H1 (cell line): ENCODE data around the gene OR11H6. TPM values are rescaled to one million over a fixed set of nuclear protein-coding genes. Genes with fewer than 3 reads are reported as not detected.

Experiments
- CTCF ChIA-PET: fragments of 300-600 bp; sonication (Branson Sonifier 250); formaldehyde crosslinking; loops from one replicate; lab custom pipeline; 2021; ENCODE audit not compliant: partially characterized antibody; lab: Charles Lee
- POLR2A ChIA-PET: fragments of 300-600 bp; sonication (Branson Sonifier 250); formaldehyde crosslinking; loops from one replicate; lab custom pipeline; 2021; ENCODE audit warnings: inconsistent platforms; ENCODE audit not compliant: partially characterized antibody; lab: Charles Lee
- DNase-seq, 2 experiments: peaks; one replicate each; pipeline versions ENCODE4 v3.0.0 to v3.0.0-alpha.2; 2010 to 2022; ENCODE audit warnings: low spot score in 2 of 2, low read depth in 1 of 2, mixed read lengths in 1 of 2
- FAIRE-seq: peaks from 2 replicates; lab custom pipeline; 2011; peaks lifted over from hg19 to GRCh38; lab: Jason Lieb, UNC
- H2AFZ ChIP-seq: 2 replicates; pipeline ENCODE4 v1.8.1; 2012; ENCODE audit warnings: low read length, inconsistent platforms
- H2AK5ac ChIP-seq: 2 replicates; pipeline ENCODE4 v1.6.1; 2013; ENCODE audit warnings: low read depth, low read length
- H2BK120ac ChIP-seq: replicated peaks from 2 replicates; pipeline ENCODE3; 2013; ENCODE audit warnings: low read depth, low read length, inconsistent platforms
- H2BK12ac ChIP-seq: 2 replicates; pipeline ENCODE4 v1.6.1; 2013; ENCODE audit warnings: low read depth, low read length
- H2BK15ac ChIP-seq: 2 replicates; pipeline ENCODE4 v1.6.1; 2013; ENCODE audit warnings: low read length
- H2BK20ac ChIP-seq: 2 replicates; pipeline ENCODE4 v1.6.1; 2013; ENCODE audit warnings: low read length
- H2BK5ac ChIP-seq: 2 replicates; pipeline ENCODE4 v1.6.1; 2013; ENCODE audit warnings: low read depth, low read length
- H3K14ac ChIP-seq: 2 replicates; pipeline ENCODE4 v1.6.1; 2013; ENCODE audit warnings: inconsistent platforms; ENCODE audit not compliant: insufficient read length
- H3K18ac ChIP-seq: 2 replicates; pipeline ENCODE4 v1.6.1; 2013; ENCODE audit warnings: low read length; ENCODE audit errors: extremely low read depth
- H3K23ac ChIP-seq: 2 replicates; pipeline ENCODE4 v1.6.1; 2013; ENCODE audit warnings: inconsistent platforms; ENCODE audit not compliant: insufficient read length
- H3K23me2 ChIP-seq: 2 replicates; pipeline ENCODE4 v1.6.1; 2013; ENCODE audit warnings: low read depth, low read length
- H3K27ac ChIP-seq: 2 replicates; pipeline ENCODE4 v1.6.1; 2011; ENCODE audit warnings: low read depth, low read length, inconsistent platforms
- H3K27me3 ChIP-seq, 4 experiments: replicated peaks in 1 of 4; 1 replicate in 1 of 4; 2 replicates in 3 of 4; pipeline versions ENCODE4 v1.6.1 to v1.8.1; 2011 to 2013; ENCODE audit warnings: low read length in 3 of 4, mild to moderate bottlenecking in 3 of 4, inconsistent platforms in 2 of 4, mixed read lengths in 2 of 4, moderate library complexity in 1 of 4; ENCODE audit not compliant: control insufficient read depth in 3 of 4, insufficient read depth in 3 of 4; ENCODE audit errors: extremely low read depth in 1 of 4
- H3K36me3 ChIP-seq, 4 experiments: 2 replicates each; pipeline versions ENCODE4 v1.6.1 to v1.8.1; 2011 to 2013; ENCODE audit warnings: mild to moderate bottlenecking in 4 of 4, low read length in 3 of 4, moderate library complexity in 2 of 4, control low read depth in 1 of 4, inconsistent platforms in 1 of 4; ENCODE audit not compliant: insufficient read depth in 4 of 4, control insufficient read depth in 2 of 4
- H3K4ac ChIP-seq: replicated peaks from 2 replicates; pipeline ENCODE3; 2013; ENCODE audit warnings: low read length, low read depth, mixed read lengths, inconsistent platforms; ENCODE audit not compliant: insufficient read length
- H3K4me1 ChIP-seq, 4 experiments: replicated peaks in 1 of 4; 1 replicate in 1 of 4; 2 replicates in 3 of 4; pipeline versions ENCODE4 v1.6.1 to v1.8.1; 2011 to 2013; ENCODE audit warnings: low read length in 3 of 4, inconsistent platforms in 2 of 4, mixed read lengths in 1 of 4; ENCODE audit not compliant: insufficient read depth in 4 of 4, control insufficient read depth in 3 of 4
- H3K4me2 ChIP-seq, 2 experiments: 2 replicates each; pipeline versions ENCODE4 v1.6.1 to v1.8.1; 2011 to 2013; ENCODE audit warnings: low read depth in 2 of 2, low read length in 2 of 2, control low read depth in 1 of 2, inconsistent platforms in 1 of 2, mild to moderate bottlenecking in 1 of 2; ENCODE audit not compliant: insufficient read depth in 1 of 2
- H3K4me3 ChIP-seq, 4 experiments: fragments of 200-600, 300-600 bp in 1 of 4; sonication (generic), shearing (Covaris generic), sonication (Bioruptor Twin) in 1 of 4; 2 replicates each; pipeline versions ENCODE4 v1.5.1 to v1.8.1; 2011 to 2016; ENCODE audit warnings: low read length in 4 of 4, low read depth in 3 of 4, control low read depth in 2 of 4, inconsistent platforms in 2 of 4, mild to moderate bottlenecking in 2 of 4, mixed read lengths in 1 of 4, moderate library complexity in 1 of 4; ENCODE audit not compliant: insufficient read depth in 2 of 4; ENCODE audit errors: extremely low read depth in 1 of 4
- H3K56ac ChIP-seq: replicated peaks from 2 replicates; pipeline ENCODE3; 2013; ENCODE audit warnings: low read depth, mild to moderate bottlenecking, mixed read lengths, low read length, inconsistent platforms; ENCODE audit not compliant: insufficient read length
- H3K79me1 ChIP-seq: 2 replicates; pipeline ENCODE4 v1.6.1; 2013; ENCODE audit warnings: low read depth, low read length, control low read depth
- H3K79me2 ChIP-seq, 2 experiments: 2 replicates each; pipeline versions ENCODE4 v1.6.1 to v1.8.1; 2012 to 2013; ENCODE audit warnings: low read length in 2 of 2, mild to moderate bottlenecking in 2 of 2, inconsistent platforms in 1 of 2; ENCODE audit not compliant: insufficient read depth in 2 of 2, control insufficient read depth in 1 of 2
- H3K9ac ChIP-seq, 4 experiments: replicated peaks in 1 of 4; 1 replicate in 1 of 4; 2 replicates in 3 of 4; pipeline versions ENCODE4 v1.6.1 to v1.8.1; 2011 to 2013; ENCODE audit warnings: low read depth in 3 of 4, low read length in 3 of 4, control low read depth in 2 of 4, mild to moderate bottlenecking in 2 of 4, moderate library complexity in 2 of 4, inconsistent platforms in 1 of 4; ENCODE audit errors: extremely low read depth in 1 of 4
- H3K9me3 ChIP-seq, 2 experiments: 2 replicates each; pipeline versions ENCODE4 v1.6.1 to v1.8.1; 2012 to 2013; ENCODE audit warnings: mild to moderate bottlenecking in 2 of 2, moderate library complexity in 2 of 2, control low read depth in 1 of 2, inconsistent platforms in 1 of 2, low read depth in 1 of 2, low read length in 1 of 2, mixed read lengths in 1 of 2; ENCODE audit not compliant: insufficient read depth in 2 of 2
- H4K20me1 ChIP-seq, 2 experiments: replicated peaks in 1 of 2; 2 replicates each; pipeline versions ENCODE3 to v1.8.1; 2011 to 2013; ENCODE audit warnings: inconsistent platforms in 2 of 2, low read length in 2 of 2, mild to moderate bottlenecking in 1 of 2; ENCODE audit not compliant: insufficient read depth in 2 of 2, control insufficient read depth in 1 of 2
- H4K5ac ChIP-seq: 2 replicates; pipeline ENCODE4 v1.6.1; 2013; ENCODE audit warnings: low read length, low read depth, mixed read lengths, inconsistent platforms; ENCODE audit not compliant: insufficient read length
- H4K8ac ChIP-seq: 2 replicates; pipeline ENCODE4 v1.8.0; 2013; ENCODE audit warnings: mild to moderate bottlenecking, moderate library complexity, low read length, inconsistent platforms; ENCODE audit not compliant: insufficient read depth; ENCODE audit errors: extremely low read depth
- H4K91ac ChIP-seq: replicated peaks from 2 replicates; pipeline ENCODE3; 2013; ENCODE audit warnings: low read length, mixed read lengths, inconsistent platforms; ENCODE audit not compliant: insufficient read length
- BCL11A ChIP-seq, 2 experiments: IDR thresholded peaks; one replicate each; pipeline ENCODE4 v1.6.1; 2011; ENCODE audit warnings: low read depth in 2 of 2, low read length in 2 of 2, mild to moderate bottlenecking in 2 of 2
- CHD2 ChIP-seq: IDR thresholded peaks from 2 replicates; pipeline ENCODE4 v1.6.1; 2012; ENCODE audit warnings: low read length, improper control_type of control experiment
- GABPA ChIP-seq: IDR thresholded peaks from 2 replicates; pipeline ENCODE4 v1.6.1; 2011; ENCODE audit warnings: mild to moderate bottlenecking, low read length, moderate library complexity, borderline replicate concordance; ENCODE audit not compliant: insufficient read depth
- JUND ChIP-seq: IDR thresholded peaks from 2 replicates; pipeline ENCODE4 v1.6.1; 2011; ENCODE audit warnings: mild to moderate bottlenecking, improper control_type of control experiment, low read length
- KDM4A ChIP-seq: IDR thresholded peaks from one replicate; pipeline ENCODE4 v1.7.1; 2012; ENCODE audit warnings: low read depth, mild to moderate bottlenecking, moderate library complexity, low read length, inconsistent platforms; ENCODE audit not compliant: severe bottlenecking
- MAX ChIP-seq: IDR thresholded peaks from 2 replicates; pipeline ENCODE4 v1.6.1; 2012; ENCODE audit warnings: inconsistent platforms
- SP2 ChIP-seq: IDR thresholded peaks from 2 replicates; pipeline ENCODE4 v1.6.1; 2012; ENCODE audit warnings: mild to moderate bottlenecking, low read length, inconsistent platforms
- WGBS, 2 experiments: shearing (Covaris generic) in 1 of 2; methylation state at CpG; one replicate each; pipeline versions ENCODE4 v1.1.6 to v1.1.7; 2013 to 2015; ENCODE audit warnings: low lambda C conversion rate in 2 of 2, mixed read lengths in 2 of 2, inconsistent platforms in 1 of 2, low coverage in 1 of 2, missing lambda C conversion rate in 1 of 2; ENCODE audit not compliant: insufficient replicate concordance in 2 of 2, insufficient coverage in 1 of 2, insufficient read length in 1 of 2; ENCODE audit errors: extremely low coverage in 1 of 2, missing lambda C conversion rate in 1 of 2; 5-methylcytosine and 5-hydroxymethylcytosine counted together
- polyA plus RNA-seq, 7 experiments: library from polyadenylated mRNA; depleted of rRNA in 3 of 7; stranded (reverse) in 5 of 7; unstranded in 2 of 7; fragments of >200 nt in 5 of 7; fragments of 200-250 nt in 2 of 7; gene quantifications; 1 replicate in 5 of 7; 2 replicates in 1 of 7; 4 replicates in 1 of 7; pipeline versions ENCODE4 v1.2.1 to v1.2.3, GENCODE V29; 2011 to 2013; ENCODE audit warnings: missing spikeins in 2 of 7, mixed read lengths in 2 of 7
- total RNA-seq: library from RNA; stranded (reverse); fragmentation: NEBNext Ultra II Directional; extraction: Animal tissue kit (Norgen Biotek cat#: 25700); gene quantifications from 2 replicates; pipeline ENCODE4 v1.2.1, GENCODE V29; 2021

Gene OR11H6
- total and polyA plus RNA-seq, 2 of the 8 experiments (the other 6 are each of a cell fraction or from before 2014, with no cell fraction given) = not detected

DNA sequence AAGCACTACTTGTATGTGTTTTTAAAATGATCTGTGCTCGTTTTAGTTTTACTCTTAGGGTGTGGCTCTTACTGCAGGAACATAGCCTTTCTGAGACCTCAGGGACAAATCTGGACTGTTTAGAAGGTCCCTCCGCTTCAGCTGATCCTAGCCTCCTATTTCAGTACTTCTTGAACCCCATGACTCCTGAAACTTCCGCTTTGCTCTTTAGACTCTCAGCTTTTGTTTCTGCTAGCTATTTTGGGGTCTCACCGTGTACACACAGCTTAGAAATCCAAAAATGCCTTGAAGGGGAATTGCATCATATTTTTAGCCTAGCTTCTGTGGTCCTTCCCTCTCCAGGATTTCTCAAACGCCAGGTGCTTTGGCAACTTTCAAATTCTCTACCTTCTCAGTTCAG is 24.5 kb upstream of the OR11H6 start:
- no peak overlapping the region for H2AFZ ChIP-seq
- H3K4me1 ChIP-seq = no peaks in the 10 kb centered on the region
- no peaks in the 10 kb centered on the region for H3K23me2 ChIP-seq
- ChIA-PET CTCF (no interaction called here), POLR2A (no interaction called here)
- H3K79me2 ChIP-seq = no peaks in the 10 kb centered on the region
- no peak overlapping the region for H4K91ac ChIP-seq
- H3K56ac ChIP-seq = no peak overlapping the region
- TF ChIP-seq JUND (no peak), MAX (no peak), SP2 (no peak), BCL11A (IDR thresholded peaks at IDR 0.05; ENCODE audit: low read depth in 2 of 2, low read length in 2 of 2) (no peak), KDM4A (no peak), CHD2 (no peak), GABPA (no peak)
- H2BK20ac ChIP-seq = no peak overlapping the region
- 63% methylated on average over 5 of the region's 5 CpGs; no CpG with 5 or more reads in 1 of the 2 experiments for WGBS, 2 experiments
- no peak overlapping the region for H4K8ac ChIP-seq
- no peak overlapping the region for H3K4me3 ChIP-seq
- no peak for FAIRE-seq
- H3K9ac ChIP-seq = no peak overlapping the region
- no peak for DNase-seq
- no peak overlapping the region for H3K27ac ChIP-seq
- H3K14ac ChIP-seq = no peak overlapping the region
- H3K36me3 ChIP-seq = no peaks in the 10 kb centered on the region
- H3K79me1 ChIP-seq = no peaks in the 10 kb centered on the region
- H3K18ac ChIP-seq = no peak overlapping the region
- no peak overlapping the region for H2BK15ac ChIP-seq
- H3K9me3 ChIP-seq = peaks cover 47 to 68% of the 10 kb centered on the region in 2 experiments
- H3K23ac ChIP-seq = no peak overlapping the region
- H2AK5ac ChIP-seq = no peak overlapping the region
- H2BK12ac ChIP-seq = no peak overlapping the region
- H2BK5ac ChIP-seq = no peak overlapping the region
- H2BK120ac ChIP-seq = no peak overlapping the region
- H3K27me3 ChIP-seq = no peaks in the 10 kb centered on the region
- no peak overlapping the region for H3K4ac ChIP-seq
- H4K20me1 ChIP-seq = no peaks in the 10 kb centered on the region
- no peak overlapping the region for H3K4me2 ChIP-seq
- no peak overlapping the region for H4K5ac ChIP-seq
